Right hindlimb (tissue), 1 donor: ENCODE data around the gene USHBP1.
A peak's percentile ranks its signal among the peaks of the same experiment; 100 is the strongest.
"Not testable (repeated sequence)": the region's sequence is repeated elsewhere in the genome, so short reads cannot be mapped to it uniquely, and the experiment has no call there.

Source experiments
- DNase-seq: peaks from one replicate; pipeline ENCODE4 v3.0.0-alpha.2; 2018

Gene USHBP1

DNA sequence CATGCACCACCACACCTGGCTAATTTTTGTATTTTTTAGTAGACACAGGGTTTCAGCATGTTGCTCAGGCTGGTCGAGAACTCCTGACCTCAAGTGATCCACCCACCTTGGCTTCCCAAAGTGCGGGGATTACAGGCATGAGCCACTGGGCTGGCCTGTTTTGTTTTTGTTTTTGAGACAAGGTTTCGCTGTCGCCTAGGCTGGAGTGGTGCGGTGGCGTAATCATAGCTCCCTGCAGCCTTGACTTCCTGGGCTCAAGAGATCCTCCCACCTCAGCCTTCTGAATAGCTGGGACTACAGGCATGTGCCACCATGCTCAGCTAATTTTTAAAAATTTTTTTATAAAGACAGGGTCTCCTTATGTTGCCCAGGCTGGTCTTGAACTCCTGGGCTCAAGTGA, 31.0 kb upstream of the USHBP1 start:
- not testable (repeated sequence) for DNase-seq

DNA sequence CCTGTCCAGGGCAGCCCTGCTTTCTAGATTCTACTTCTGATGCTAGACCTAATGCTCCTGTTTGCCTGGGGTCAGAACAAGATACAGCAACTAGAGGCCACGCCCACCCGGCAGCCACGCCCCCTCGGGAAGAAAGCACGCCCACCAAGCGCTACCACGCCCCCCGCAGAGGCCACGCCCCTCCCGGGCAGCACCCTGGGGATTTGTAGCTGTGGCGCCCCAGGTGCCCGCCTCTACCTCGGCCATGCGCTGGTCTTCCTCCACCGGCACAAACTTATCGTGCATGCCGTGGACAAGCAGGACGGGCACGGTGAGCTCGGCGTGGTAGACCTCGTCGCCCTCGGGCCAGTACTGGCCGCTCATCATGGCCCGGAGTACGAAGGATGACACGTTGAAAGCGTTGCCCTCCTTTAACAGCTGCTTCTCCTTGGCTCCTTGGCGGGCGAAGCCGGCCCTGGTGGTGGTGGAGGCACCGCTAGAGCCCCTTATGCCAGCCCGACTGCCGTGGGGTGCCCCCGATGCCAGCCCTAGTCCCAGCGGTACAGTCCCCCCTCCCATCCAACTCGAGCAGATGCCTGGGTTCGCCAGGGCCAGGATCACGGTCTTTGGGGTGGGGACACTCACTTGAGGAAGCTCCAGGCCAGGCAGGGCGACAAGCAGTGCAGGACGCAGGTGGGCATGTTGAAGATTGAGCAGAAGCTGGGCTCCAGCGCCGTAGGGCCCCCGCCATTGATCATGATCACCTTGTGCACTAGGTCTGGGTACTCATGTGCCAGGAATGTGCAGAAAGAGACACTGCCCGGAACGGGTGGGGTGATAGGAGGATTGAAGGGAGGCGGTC, 29.7 kb upstream of the USHBP1 start:
- DNase-seq = no peak

DNA sequence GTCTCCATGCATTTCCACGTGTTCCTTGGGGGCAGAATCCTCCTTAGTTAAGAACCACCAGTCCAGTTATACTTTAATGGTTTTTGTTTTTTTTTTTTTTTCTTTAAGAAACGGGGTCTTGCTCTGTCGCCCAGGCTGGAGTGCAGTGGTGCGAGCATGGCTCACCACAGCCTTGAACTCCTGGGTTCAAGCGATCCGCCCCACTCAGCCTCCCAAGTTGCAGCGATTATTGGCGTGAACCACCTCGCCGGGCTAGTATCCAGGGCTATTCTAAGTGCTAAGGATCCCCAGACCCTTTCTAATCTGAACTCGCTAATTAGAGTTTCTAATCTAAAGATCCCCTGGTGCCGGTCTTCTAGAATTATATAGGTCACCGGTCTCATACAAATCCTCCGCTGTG, 29.1 kb upstream of the USHBP1 start:
- no peak for DNase-seq

DNA sequence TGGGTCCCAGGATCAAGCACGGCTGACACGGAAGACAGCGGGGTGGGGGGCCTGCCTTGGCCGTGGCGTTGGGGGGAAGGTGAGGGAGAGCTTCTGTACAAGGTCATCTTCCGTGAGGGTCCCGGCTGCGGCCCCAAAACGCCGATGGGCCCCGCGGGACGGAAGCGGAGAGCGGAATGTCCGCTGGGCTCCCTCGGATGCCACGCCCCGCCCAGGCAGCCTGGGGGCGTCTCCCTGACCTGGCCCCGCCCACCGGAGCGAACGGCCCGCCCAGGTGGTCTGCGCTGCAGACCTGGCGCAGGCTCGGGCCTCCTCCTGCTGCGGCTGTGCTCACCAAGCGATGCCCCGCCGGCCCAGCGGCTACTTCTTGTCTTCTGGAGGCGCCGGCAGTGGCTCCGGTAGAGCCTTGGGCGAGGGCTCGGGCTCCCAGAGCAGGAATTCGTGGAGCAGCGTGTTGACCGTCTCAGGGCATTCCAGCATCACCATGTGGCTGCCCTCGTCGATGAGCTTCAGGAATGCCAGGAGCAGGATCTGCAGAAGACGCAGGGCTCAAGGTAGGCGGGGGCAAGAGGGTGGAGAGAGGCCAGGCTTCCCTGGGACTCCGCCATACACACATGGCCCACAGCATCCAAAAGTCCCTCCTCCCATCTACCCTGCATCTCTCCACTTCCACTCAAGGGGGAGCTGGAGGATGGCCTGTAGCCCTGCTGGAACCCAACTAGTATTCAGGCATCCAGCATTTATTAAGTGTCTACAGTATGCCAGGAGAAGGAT, 27.9 kb upstream of the USHBP1 start:
- DNase-seq = peak; percentile 87

DNA sequence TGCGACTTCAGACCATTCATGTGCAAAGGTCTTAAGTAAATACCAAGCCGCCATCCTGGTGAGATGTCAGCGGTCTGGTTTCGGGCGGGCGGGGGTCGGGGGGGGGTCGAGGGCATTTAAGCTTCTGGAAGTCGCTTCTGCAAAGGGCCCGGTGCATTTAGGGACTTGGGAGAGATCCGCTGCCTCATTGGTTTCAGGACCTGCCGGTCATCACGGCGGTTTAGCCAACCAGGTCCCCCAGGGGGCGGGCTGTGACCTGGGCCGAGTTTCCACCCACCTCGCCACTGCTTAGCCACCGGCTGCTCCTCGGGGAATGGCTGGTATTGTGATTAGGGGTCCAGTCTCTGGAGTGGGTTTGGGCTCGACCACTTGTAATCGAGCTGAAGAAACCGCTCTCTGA, 24.9 kb upstream of the USHBP1 start:
- peak; percentile 68 for DNase-seq

DNA sequence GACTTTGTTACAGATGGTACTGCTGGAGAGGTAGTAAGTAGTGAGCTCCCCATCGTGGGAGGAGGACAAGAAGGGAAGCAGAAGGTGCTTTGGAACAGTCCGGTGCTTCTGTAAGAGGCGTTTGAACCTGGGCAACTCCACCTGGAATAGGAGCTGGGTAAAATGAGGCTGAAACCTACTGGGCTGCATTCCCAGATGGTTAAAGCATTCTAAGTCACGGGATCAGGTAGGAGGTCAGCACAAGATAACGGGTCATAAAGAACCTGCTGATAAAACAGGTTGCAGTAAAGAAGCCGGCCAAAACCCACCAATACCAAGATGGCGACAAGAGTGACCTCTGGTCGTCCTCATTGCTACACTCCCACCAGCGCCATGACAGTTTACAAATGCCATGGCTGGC, 22.2 kb upstream of the USHBP1 start:
- no peak for DNase-seq

DNA sequence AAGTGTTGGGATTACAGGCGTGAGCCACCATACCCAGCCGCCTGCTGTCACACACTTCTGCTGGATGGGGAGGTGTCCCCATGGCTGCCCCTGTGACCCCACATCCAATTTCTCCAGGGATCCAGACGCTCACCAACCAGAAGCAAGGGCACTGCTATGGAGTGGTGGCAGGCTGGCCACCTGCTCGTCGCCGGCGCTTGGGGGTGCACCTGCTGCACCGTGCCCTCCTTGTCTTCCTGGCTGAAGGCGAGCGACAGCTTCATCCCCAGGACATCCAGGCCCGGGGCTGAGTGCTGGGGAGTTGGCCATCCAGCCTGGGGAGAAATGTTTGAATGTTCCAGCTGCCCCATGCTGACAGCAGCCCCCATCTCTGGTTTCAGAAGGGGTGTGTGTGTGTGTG, 21.7 kb upstream of the USHBP1 start:
- no peak for DNase-seq

DNA sequence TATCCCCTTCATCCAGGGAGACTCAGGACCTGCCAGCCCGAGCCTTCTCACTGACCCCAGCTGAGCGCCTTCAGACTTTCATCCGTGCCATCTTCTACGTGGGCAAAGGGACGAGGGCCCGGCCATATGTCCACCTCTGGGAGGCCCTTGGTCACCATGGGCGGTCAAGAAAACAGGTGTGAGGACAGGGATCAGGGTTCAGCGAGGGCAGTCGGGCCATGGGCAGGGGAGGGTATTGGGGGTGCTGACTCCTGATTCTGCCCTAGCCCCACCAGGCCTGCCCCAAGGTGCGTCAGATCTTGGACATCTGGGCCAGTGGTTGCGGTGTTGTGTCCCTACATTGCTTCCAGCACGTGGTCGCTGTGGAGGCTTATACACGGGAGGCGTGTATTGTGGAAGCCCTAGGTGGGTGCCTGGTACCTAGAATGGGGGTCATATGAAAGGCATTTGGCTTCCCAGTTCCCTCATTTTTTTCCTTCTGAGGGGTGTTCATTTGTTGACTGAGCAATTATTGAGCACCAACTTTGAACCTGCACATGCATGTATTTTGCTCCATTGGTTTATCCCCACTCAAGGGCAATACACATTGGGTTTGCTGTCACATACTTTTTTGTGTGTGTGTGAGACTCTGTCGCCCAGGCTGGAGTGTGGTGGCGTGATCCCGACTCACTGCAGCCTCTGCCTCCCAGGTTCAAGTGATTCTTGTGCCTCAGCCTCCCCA, 21.0 kb upstream of the USHBP1 start:
- DNase-seq = no peak

DNA sequence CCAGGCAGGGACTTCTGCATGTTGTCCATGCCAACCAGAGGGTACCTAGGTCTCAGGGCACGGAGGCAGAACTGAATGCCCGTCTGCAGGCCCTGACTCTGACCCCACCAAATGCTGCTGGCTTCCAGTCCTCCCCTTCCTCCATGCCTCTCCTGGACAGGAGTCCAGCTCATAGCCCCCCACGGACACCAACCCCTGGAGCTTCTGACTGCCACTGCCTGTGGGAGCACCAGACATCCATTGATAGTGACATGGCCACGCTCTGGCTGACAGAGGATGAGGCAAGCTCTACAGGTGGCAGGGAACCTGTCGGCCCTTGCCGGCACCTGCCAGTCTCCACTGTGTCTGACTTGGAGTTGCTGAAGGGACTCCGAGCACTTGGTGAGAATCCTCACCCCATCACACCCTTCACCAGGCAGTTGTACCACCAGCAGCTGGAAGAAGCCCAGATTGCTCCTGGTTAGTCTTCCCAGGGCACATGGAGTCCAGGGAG, 19.0 kb upstream of the USHBP1 start:
- no peak for DNase-seq

DNA sequence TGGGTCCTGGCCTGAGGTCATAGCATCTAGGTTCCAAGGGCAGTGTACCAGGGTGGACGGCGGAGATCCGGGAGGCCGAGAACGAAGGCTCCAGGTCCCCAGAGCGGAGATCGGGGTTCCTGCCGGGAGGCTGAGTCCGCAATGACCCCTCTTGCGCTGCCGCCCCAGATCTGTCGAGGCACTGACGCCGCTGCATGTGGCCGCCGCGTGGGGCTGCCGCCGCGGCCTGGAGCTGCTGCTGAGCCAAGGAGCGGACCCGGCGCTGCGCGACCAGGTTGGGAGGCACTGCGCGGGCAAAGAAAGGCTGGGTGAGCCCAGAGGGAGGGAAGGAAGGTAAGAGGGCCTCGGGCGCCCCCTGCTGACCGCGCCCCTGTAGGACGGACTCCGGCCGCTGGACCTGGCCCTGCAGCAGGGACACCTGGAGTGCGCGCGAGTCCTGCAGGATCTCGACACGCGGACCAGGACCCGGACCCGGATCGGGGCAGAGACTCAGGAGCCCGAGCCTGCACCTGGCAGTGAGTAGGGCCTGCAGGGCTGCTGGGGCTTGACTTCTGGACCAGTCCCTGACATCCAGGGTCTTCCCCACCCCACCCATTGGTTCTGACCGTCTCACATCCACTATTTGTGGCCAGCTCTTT, 18.1 kb upstream of the USHBP1 start:
- peak; percentile 82 for DNase-seq

DNA sequence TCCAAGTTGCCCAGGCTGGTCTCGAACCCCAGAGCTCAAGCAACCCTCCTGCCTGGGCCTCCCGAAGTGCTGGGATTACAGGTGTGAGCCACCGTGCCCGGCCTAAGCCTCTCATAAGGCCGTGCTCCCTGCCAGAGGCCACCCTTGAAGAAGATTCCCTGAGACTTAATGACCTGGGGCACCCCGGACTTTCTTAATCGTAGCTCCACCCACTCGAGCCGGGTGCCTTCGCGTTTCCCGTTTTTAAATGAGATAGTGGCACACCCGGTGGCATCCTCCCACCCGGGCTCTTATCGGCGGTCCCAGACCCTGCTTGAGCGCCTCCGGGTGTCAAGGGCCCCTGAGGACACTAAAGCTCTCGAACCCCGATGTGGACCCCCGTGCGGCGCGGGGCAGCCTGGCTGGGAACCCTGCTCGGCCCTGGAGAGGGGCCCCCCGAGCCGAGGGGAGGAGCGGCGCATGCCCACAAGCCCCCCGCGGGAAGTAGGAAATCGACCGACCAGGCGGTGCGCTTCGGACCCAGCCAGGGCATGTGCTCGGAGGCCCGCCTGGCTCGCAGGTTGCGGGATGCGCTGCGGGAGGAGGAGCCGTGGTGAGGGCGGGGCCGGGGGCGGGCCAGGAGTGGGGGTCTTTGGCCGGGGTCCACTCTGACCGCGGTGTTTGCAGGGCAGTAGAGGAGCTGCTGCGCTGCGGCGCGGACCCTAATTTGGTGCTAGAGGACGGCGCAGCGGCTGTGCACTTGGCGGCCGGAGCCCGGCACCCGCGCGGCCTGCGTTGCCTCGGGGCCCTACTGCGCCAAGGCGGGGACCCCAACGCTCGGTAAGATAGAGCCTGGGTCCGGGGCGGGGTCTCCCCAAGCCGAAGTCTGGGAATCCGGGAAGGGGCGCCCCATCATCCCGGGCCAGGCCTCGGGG, 17.1 kb upstream of the USHBP1 start, which contains the start of gene ANKLE1:
Gene ANKLE1, plus strand, starts transcription at position 511 of the 914 bp plus-strand sequence. Its CDS starts 20 bp downstream, at position 531.
- peak; percentile 58 for DNase-seq

DNA sequence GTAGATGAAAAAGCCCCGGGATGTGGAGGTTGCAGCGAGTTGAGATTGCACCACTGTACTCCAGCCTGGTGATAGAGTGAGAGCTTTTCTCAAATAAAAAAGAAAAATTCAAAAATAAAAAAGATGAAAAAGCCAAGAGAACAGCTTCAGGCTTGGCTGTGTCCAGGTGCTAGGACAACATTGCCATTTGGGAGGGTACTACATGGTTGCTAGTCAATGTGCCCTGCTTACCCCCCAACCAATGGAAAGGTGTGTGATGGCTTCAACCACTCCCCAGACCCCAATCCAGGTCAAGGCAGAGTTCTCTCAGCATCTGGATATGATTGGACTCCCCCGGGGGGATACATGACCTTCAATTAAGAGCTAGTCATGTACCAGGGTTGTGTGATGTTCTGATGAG, 14.9 kb upstream of the USHBP1 start:
- no peak for DNase-seq

DNA sequence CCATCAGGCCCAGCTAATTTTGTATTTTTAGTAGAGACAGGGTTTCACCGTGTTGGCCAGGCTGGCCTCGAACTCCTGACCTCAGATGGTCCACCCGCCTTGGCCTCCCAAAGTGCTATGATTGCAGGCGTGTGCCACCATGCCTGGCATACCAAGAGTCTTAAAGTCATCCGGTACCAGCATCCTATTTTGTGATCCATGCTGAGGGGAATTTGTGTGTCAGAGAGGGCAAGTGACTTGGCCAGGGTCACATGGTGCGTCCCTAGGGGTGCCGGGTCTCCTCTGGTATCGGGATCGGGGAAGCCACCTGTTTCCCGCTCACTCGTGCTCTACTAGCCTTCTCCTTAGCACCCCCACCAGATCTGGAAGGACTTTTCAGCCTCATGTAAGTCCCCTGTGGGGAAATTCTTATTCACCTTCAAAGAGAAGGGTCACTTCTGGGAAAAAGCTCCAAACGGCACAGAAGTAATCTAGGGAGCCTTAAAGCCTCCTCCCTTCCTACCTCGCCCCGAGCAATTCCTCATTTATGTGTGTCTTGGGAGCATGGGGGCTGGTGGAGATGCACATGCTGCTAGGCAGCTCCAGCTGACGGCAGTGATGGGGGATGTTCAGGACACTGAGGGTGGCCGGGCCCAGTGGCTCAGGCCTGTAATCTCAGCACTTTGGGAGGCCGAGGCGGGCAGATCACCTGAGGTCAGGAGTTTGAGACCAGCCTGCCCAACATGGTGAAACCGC, 11.1 kb upstream of the USHBP1 start:
- DNase-seq = no peak

DNA sequence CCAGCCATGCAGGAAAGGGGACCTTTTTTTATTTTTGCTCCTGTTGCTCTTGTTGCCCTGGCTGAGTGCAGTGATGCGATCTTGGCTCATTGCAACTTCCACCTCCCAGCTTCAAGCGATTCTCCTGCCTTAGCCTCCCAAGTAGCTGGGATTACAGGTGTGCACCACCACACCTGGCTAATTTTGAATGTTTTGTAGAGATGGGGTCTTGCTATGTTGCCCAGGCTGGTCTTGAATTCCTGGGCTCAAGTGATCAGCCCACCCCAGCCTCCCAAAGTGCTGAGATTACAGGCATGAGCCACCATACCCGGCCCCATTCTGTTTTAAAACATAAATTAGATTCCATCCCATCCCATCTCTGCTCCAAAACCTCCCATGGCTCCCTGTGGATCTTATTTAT, 10.3 kb upstream of the USHBP1 start:
- not testable (repeated sequence) for DNase-seq

DNA sequence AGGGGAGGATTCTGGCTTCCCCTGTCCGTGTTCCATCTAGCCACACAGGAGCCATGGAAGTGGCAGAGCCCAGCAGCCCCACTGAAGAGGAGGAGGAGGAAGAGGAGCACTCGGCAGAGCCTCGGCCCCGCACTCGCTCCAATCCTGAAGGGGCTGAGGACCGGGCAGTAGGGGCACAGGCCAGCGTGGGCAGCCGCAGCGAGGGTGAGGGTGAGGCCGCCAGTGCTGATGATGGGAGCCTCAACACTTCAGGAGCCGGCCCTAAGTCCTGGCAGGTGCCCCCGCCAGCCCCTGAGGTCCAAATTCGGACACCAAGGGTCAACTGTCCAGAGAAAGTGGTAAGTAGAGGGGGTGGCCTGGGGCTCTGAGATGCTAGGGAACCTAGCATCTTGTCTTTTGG, 4.2 kb upstream of the USHBP1 start:
- no peak for DNase-seq

DNA sequence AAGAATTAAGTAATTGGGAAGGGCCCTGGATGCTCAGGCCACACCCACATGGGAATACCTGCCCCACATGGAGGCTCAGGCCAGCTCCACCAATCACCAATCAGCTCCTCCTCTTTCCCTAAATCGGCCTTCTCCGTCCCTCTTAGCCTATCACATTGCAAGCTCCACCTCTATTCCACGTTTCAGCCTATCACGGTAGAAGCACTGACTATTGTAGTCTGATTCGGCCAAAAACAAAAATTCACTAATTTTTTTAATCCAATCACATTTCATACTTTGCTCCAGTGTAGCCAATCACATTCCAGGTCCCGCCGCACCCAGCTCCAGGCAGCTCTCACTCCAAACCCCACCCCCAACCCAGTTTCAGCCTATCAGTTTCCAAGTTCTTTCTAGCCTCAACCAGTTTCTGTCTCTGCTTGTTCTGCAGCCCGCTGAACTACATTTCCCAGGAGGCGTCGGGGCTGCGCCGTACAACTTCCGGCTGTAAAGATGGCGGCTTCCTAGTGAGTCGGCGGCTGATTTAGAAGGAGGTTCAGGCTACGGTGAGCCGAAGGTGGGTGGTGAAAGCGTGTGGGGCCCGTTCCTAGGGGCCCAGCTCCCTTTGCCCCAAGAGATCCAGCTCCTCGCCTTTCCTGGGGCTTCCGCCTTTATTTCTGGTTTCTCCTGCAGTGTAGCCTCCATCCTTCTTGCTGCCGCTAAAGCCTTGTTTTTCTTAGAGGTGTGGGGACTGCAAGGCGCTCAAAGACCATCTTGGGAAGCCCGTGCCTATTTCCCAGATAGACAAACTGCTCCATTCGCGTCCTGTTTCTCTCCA, 2.6 kb upstream of the USHBP1 start, which contains the start of gene BABAM1:
Gene BABAM1, plus strand, starts transcription at position 469 of the 814 bp plus-strand sequence. CDS start 1,364 bp downstream, outside the sequence.
- DNase-seq = peak; percentile 99

DNA sequence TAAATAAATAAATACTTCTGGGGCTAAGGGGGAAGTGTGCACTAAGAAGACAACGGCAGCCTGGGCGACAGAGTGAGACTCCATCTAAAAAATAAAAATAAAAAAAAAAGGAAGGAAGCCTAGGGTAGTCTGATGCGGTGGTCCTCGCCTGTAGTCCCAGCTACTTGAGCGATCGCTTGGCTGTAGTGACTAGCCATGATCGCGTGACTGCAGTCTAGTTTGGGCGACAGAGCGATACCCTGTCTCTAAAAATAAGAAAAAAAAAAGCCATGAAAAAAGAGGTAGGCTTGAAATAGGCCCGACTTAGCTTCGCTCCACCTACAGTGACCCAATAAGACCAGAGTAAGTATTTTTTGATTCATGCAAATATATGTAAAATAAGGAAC, 2.0 kb upstream of the USHBP1 start:
- DNase-seq = no peak

DNA sequence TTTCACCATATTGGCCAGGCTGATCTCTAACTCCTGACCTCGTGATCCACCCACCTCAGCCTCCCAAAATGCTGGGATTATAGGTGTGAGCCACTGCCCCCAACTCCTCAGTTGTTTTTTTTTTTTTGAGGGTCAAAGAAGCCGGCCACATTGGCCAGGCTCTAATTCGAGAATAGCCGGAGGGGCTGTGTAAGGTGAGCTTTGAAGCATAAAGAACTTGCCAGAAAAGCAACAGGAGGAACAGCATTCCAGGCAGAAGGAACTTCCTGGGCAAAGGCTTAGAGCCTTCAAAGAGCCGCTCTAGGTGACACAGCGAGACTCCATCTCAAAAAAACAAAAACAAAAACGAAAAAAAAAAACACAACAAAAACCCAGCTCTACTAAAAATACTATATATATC, 1.5 kb upstream of the USHBP1 start:
- no peak for DNase-seq

DNA sequence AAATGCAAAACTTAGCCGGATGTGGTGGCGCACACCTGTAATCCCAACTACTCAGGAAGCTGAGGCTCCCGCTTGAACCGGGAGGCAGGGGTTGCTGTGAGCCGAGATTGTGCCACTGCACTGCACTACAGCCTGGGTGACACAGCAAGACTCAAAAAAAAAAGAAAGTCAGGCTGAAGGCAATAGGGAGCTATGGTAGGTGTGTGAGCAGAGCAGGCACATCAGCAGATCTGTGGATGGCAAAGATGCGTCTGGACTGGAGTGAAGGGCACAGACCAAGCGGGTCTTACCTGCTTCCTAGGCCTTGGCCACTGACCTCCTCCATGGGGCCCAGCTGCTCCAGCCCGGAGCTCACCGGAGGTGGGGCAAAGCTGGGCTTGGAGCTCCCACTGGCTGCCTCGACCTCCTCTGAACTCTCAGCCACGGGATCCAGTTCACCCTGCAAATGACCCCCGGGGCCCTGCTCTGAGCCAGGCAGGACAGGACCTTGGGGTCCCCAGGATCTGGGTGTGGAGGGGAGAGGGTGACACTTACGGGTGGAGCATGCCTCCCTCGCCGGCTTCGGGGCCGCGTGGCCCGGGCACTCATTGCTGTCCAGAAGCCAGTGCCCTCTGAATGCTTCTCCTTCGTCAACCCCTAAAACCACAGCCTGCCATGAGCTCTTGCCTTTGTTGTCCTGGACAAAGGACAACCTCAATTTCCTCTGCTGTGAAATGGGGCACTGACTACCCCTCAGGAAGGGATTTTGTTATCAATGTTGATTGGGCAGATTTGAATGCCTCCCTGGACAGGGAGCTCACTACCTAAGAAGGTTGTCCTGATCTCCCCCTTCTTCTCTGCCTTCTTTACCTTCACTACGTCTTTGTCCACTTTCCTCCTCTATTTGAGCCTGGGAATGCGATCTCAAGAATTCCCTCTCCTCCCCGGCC, 569 bp downstream of the USHBP1 start:
- no peak for DNase-seq
